Activated CD8-positive, alpha-beta memory T cell treated with anti-CD3 and anti-CD28 coated beads for 48 hours (primary cell): ENCODE measurements around the gene HS6ST1.

Source experiments
- DNase-seq, 3 experiments: peaks; one replicate each; pipeline ENCODE4 v3.0.0-alpha.2; 2020; ENCODE audit warnings: low read depth in 2 of 3, low spot score in 2 of 3

HS6ST1 gene

DNA sequence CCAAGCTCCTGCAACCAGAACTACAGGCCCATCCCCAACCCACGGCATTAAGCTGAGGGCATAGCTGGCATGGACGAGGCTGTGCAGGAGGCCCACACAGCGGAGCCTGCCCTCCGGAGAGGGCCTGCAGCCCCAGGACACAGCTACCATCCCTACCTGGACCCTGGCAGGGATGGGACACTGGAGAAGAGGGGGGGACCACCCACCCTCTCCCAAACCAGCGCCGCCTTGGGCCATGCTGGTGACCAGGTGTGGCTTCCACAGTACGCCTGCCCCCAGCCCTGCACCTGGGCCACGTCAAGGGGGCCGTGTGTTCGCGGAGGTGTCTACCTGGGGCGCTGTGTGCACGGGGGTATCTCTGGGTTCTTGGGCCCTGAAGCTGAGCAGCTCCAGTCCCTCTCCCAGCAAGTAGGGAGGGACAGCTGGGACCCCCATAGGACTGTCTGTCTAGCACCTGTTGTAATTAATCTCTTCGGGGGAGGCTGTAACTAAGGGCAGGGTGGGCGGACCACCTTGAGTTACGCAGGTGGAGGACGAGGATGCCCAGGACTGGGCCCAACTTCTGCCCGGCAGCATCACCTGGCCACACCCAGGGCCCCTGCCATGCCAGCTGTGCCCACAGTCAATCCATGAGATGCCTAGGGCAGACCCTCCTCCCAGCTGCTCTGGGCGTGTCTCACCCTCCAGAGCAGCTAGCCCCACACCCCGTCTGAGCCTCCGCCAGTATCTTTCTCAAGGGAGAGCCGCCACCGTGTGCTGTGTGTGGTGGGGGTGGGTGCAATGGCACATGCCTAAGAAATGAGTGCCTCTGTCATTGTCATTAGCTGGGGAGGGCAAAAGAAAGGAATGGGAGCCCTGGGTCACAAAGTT lies 18.3 kb downstream of the HS6ST1 start:
- no peak for DNase-seq

DNA sequence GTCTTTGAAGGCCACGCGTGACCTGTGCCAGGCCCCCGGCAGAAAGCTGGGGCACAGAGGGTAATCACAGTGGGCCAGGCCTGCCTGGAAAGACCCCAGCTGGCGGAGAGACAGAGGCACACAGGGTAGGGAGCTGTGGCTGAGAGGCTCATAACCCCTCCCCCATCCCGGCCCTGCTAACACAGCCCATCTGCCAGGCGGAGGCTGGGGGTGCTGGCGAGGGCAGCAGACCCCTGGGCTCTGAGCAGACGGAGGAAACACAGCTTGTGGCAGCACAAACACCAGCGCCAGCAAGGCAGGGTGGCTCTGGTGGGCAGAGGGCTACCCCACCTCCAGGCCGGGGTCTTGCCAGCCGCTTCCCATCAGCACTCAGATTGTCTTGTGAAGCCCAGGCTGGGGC lies 19.0 kb downstream of the HS6ST1 start:
- no peak for DNase-seq

DNA sequence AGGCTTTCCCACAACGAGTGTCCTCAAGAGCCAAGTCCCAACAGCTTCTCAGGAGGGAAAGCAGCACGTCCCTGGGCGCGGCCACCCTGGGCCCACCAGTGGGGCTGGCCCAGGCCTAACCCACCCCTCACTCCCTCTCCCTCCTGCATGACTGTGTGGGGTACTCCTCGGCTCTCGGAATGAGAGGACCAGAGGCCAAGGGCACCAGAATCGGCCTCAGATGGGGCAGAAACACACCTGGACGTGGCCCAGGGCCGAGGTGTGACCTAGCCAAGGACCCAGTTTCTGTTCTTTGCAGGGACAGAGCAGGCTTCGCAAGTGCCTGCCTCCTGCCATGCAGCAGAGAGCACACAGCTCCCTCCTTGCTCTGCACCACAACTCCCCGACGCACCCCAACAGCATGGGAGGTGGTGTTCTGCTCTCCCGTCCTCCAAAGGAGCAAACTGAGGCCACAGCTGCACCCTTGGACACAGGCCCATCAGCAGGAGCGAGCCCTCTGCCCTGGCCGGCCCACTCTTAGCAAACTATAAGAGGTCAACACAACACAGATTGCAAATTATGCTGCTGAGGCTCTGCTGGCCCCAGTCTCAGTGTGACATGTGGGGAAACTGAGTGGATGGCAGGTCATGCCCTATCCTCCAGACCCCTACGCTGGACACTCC lies 19.7 kb downstream of the HS6ST1 start:
- DNase-seq: no peak

- DNase-seq: no peak
Measured at GRCh38 chr2:128298286-128298685, 20.4 kb downstream of the HS6ST1 start.

DNA sequence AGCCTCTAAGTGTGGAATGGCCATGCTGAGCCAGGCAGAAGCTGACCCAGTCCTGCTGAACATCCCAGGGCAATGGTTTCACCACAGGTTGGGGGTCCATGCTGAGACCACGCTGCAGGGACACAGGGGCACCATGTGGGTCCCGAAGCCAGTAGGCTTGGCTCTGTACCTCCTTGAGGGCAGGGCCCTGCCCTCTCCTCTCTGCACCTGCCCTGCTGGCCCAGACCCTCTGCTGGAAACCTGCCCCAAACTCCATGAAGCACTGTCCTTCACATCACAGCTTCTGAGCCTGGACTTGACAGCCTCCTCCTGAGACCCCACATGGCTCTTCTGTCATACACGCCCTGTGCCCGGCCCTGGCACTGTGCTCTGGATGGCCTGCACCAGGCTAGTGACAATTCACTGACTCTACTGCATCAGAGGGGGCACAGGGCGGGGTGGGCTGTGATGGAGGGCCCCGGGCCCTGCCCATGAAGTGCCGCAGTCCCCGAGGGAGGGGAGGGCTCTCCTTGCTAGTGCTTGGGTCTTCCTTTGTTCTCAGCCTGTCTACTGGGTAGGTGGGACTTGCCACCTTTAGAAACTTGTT lies 24.7 kb downstream of the HS6ST1 start:
- DNase-seq: no peak

DNA sequence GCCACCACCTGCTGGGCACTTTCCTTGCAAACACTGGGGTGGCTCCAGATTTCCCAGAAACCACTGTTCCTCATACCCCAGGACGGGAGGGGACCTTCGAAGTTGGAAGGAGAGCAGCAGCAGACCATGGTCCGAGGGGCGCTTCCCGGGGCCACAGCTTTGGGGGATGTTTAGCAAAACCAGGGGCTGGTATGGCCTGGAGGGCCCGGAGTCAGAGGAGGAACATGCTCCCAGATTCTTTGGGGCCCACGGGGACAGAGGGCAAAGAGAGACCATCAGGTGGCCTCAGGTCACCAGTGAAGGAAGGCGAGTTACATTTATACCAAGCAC lies 25.3 kb downstream of the HS6ST1 start:
- DNase-seq: no peak

DNA sequence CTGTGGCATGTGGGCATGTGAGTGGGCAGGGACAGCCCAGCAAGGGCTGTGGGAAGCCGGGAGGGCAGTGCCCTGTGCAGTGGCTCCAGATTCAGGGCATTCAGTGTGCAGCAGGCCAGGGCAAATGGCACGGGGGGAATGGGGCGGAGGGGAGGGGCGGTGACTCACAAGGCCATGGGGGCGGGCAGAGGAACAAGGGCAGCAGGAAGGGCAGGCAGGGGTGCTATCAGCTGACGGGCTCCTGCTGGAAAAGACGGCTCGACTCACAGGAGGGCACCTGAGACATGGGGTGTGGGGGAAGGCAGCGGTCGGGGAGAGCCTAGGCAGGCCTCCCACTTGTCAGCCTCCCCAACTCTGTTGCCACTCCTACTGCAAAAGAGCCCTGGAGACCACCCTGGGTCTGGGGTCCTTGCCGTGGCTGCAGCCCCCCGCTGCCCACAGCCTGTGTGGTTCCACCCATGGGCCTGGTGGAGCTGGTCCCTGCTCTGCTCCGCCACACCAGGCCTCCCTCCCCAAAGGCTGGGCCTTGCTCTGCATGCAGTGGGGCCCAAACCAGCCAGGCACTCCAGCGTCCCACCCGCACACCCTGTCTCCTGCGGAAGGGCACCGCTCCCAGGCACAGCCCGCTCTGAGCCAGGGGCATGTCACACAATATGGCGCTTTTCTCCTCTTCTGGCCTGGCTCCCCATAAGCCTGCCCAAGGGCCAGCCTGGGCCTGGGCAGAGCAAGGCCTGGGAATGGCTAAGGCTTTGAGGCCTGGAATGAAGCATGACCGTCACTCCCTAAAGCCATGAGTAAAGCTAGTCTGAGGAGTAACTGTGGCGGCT lies 25.9 kb downstream of the HS6ST1 start:
- no peak for DNase-seq

GRCh38 chr2:128291844-128292598 lies 26.6 kb downstream of the HS6ST1 start:
- DNase-seq: no peak

GRCh38 chr2:128291161-128291843 lies 27.4 kb downstream of the HS6ST1 start:
- no peak for DNase-seq

DNA sequence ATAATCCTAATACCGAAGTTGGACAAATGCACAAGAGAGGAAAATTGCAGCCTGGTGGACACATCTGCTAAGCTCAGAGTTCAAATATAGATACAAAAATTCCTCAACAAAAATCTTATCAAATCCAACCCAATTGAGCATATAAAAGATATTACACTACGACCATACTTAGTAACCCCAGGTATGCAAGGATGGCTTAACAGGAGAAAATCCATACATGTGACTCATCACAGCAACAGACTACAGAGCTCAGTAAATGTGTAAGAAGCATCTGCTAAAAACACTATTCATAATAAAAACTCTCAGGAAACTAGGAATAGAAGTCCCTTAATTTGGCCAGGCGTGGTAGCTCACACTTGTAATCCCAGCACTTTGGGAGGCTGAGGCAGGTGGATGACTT lies 28.3 kb downstream of the HS6ST1 start:
- DNase-seq: no peak

GRCh38 chr2:128289439-128289838 lies 29.2 kb downstream of the HS6ST1 start:
- no peak for DNase-seq

- no peak for DNase-seq
Measured at GRCh38 chr2:128288781-128289180, 29.9 kb downstream of the HS6ST1 start.

DNA sequence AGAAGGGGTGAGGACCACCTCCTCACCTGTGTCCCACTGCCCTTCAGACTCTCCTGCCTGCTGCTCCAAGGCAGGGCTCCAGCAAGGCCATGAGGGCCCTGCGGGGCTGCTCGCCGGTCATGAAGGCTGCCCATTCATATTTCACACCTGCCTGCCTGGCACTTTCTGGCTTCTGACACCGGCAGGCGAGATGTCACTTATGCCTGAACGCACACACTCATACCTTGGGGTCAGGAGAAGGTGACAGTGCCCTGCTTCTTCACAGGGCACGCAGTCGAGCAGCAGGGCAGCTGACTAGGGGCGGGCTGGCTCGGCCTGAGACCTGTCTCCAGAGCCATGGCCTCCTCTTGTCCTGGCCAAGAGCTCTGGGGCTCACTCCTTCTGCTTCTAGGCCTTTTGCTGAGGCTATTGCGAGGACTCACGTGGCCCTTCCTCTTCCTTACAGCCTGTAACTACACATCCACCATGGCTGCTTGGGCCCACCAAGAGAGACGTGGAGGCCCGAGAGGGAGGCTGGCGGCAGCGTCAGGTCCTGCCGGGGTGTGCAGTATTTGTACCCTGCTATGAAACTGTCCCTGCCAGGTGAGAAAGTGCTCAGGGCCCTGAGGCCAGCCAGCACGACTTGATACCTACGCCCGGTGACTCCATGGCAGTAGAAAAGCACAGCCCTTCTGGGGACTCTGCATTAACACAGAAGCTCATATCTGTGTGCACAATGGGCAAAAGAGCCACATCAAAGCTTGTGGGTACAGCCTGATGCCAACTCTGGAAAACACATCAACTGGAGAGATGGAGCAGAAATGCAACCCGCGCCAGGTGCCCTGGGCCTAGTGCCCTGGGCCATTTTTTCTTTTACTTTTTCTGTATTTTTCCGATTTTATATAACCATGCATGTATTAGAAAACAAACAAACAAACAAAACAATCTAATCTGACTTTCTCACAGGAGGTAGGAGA lies 30.6 kb downstream of the HS6ST1 start:
- no peak for DNase-seq

DNA sequence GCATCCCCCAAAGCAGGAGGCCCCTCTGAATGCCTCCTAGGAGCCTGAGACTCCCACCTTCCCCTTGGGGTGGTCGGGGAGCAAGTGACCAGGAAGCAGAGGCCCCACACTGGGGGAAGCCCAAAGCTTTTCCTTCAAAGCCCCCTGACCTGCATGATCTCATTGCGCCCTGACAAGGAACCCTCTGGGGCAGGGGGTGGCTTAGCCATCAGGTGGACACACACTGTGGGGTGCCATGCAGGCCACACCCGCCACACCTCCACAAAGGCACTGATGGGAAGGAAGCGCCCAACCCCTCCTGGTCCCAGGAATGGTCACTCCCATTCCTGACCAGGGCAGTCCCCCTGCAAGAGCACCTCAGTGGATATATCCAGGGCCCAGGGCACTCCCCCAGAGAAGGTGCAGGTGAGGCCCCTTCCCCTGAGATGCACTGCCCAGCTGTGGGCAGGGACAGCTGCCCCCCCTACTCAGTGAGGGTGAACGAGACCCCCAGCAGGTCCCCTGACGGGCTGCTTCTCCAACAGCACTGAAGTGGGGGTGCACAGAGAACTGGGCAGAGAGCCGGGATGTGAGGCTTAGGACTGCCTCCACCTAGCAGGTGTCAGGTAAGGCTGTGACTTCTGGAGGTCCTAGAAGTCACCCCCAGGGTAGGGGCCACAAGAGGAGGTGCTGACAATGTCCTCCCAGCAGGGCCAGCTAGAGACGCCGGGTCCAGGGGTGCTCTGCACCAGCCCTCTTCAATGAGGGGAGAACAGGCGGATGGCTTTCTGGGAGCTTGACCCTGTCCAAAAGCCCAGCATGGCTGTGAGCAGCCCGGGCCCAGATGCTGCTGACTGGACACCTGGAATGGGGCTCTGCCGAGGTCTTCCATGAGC lies 31.5 kb downstream of the HS6ST1 start:
- no peak for DNase-seq

- DNase-seq: no peak
Measured at GRCh38 chr2:128286011-128286721, 32.5 kb downstream of the HS6ST1 start.

- no peak for DNase-seq
Measured at GRCh38 chr2:128285329-128285931, 33.2 kb downstream of the HS6ST1 start.

DNA sequence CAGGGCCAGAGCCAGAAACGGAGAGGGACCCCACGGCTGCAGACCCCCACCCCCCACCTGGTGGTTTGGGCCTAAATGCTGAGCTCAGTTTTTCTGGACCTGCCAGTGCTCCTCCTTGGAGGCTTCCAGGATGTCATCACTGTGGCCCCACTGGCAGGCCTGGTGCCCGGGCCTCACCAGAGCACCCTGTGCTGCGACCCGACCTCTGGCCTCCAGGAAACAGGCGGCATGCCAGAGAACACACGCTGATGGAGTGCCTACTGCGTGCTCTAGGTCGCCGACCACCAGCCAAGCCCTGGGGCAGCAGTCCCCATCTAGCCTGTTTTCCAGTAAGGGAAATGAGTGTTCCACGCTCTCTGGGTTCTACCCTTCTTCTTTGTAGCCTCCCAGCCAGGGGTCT lies 33.8 kb downstream of the HS6ST1 start:
- no peak for DNase-seq
